GM06990 (cell line): ENCODE results near the gene PLBD2.

Source experiments
- DNase-seq: peaks from one replicate; pipeline ENCODE4 v3.0.0-alpha.2; 2011; ENCODE audit not compliant: insufficient read length; ENCODE audit errors: extremely low read depth
- H3K27me3 ChIP-seq: replicated peaks from 2 replicates; pipeline ENCODE4 v1.6.0; 2011; ENCODE audit warnings: low read length; ENCODE audit not compliant: control insufficient read depth, insufficient read depth
- H3K36me3 ChIP-seq: 2 replicates; pipeline ENCODE4 v1.5.1; 2011; ENCODE audit warnings: low read length; ENCODE audit not compliant: control insufficient read depth, insufficient read depth
- H3K4me3 ChIP-seq: replicated peaks from 2 replicates; pipeline ENCODE4 v1.5.1; 2011; ENCODE audit warnings: low read depth, mild to moderate bottlenecking, control low read depth, low read length
- TF ChIP-seq, protein P1 (sequence below): IDR thresholded peaks from 2 replicates; pipeline ENCODE4 v1.5.1; 2011; ENCODE audit warnings: low read length, control low read depth, mild to moderate bottlenecking, inconsistent platforms; ENCODE audit not compliant: insufficient read depth, poor library complexity, severe bottlenecking

The PLBD2 gene

GRCh38 chr12:113339540-113339939 lies 18.8 kb upstream of the PLBD2 start:
- Histone ChIP-seq H3K4me3 (no peak overlapping the region), H3K27me3 (no peaks in the 10 kb centered on the region), H3K36me3 (no peaks in the 10 kb centered on the region)
- no peak for DNase-seq
- TF ChIP-seq, protein P1, sequence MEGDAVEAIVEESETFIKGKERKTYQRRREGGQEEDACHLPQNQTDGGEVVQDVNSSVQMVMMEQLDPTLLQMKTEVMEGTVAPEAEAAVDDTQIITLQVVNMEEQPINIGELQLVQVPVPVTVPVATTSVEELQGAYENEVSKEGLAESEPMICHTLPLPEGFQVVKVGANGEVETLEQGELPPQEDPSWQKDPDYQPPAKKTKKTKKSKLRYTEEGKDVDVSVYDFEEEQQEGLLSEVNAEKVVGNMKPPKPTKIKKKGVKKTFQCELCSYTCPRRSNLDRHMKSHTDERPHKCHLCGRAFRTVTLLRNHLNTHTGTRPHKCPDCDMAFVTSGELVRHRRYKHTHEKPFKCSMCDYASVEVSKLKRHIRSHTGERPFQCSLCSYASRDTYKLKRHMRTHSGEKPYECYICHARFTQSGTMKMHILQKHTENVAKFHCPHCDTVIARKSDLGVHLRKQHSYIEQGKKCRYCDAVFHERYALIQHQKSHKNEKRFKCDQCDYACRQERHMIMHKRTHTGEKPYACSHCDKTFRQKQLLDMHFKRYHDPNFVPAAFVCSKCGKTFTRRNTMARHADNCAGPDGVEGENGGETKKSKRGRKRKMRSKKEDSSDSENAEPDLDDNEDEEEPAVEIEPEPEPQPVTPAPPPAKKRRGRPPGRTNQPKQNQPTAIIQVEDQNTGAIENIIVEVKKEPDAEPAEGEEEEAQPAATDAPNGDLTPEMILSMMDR, result no peak

- no peaks in the 10 kb centered on the region for H3K27me3 ChIP-seq
- no peak overlapping the region for H3K4me3 ChIP-seq
- no peak for DNase-seq
- no peaks in the 10 kb centered on the region for H3K36me3 ChIP-seq
- TF ChIP-seq, protein P1, result no peak
These were observed 18.3 kb upstream of the PLBD2 start for GRCh38 chr12:113340061-113340460.

- H3K27me3 ChIP-seq, result no peaks in the 10 kb centered on the region
- TF ChIP-seq, protein P1, result no peak
- no peak for DNase-seq
- H3K36me3 ChIP-seq, result no peaks in the 10 kb centered on the region
- H3K4me3 ChIP-seq, result no peak overlapping the region
These were observed 16.9 kb upstream of the PLBD2 start for GRCh38 chr12:113341535-113341934.

GRCh38 chr12:113345318-113345717 lies 13.1 kb upstream of the PLBD2 start:
- DNase-seq, result no peak
- Histone ChIP-seq H3K4me3 (no peak overlapping the region), H3K27me3 (no peaks in the 10 kb centered on the region; the same call in 1 of the 2 replicates), H3K36me3 (no peaks in the 10 kb centered on the region)
- TF ChIP-seq, protein P1, result no peak

GRCh38 chr12:113346353-113346752 lies 12.0 kb upstream of the PLBD2 start:
- DNase-seq, result no peak
- H3K36me3 ChIP-seq, result no peaks in the 10 kb centered on the region
- H3K27me3 ChIP-seq, result no peaks in the 10 kb centered on the region; the same call in 1 of the 2 replicates
- TF ChIP-seq, protein P1, result no peak
- H3K4me3 ChIP-seq, result no peak overlapping the region

DNA sequence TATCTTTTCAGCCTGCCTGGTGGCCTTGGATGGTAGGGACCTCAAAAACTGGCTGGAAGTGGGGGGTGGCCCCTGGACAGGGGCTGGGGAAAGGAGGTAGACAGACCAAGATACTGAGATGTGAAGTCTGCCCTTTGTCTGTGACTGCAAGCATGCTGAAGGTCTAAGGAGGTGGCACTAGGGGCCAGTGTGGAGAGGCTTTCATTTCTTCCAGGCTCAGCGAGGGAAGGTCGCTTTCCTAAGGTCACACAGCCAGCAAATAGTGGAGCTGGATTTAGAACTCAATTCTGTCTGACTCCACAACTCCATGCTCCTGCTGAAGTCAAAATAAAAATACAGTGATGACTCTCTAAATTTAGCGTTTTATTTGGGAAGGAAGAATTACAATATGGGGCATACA lies 11.3 kb upstream of the PLBD2 start:
- DNase-seq, result no peak
- H3K36me3 ChIP-seq, result no peaks in the 10 kb centered on the region
- no peak overlapping the region for H3K4me3 ChIP-seq
- H3K27me3 ChIP-seq, result no peaks in the 10 kb centered on the region; the same call in none of the 2 replicates
- TF ChIP-seq, protein P1, result no peak
